IMR-90 (cell line): Measurements from ENCODE around the gene CHAT. TPM values are rescaled to one million over a fixed set of nuclear protein-coding genes. Genes with fewer than 3 reads are reported as not detected.

Experiments
- ATAC-seq: fragments of 200-7000 bp; cut with Tn5 transposase; 2 replicates; pipeline ENCODE4 v1.9.1; 2020; ENCODE audit warnings: low read depth, mild to moderate bottlenecking, moderate library complexity
- BruUV-seq: library from RNA; stranded (reverse); fragments of 400-500 nt; replicated peaks from 2 replicates; lab custom pipeline; 2021; lab: Mats Ljungman, UMichigan
- CTCF ChIA-PET: fragments of 300-600 bp; formaldehyde crosslinking; extraction: SDS; loops from one replicate; lab custom pipeline; 2021; ENCODE audit warnings: antibody characterized with exemption; lab: Yijun Ruan, JAX
- POLR2A ChIA-PET: fragments of 300-600 bp; sonication (Branson Sonifier 250); formaldehyde crosslinking; loops from one replicate; lab custom pipeline; 2022; ENCODE audit warnings: antibody characterized with exemption; ENCODE audit not compliant: unreplicated experiment; lab: Charles Lee
- DNase-seq: peaks from one replicate; pipeline ENCODE4 v3.0.0; 2013
- H2AFZ ChIP-seq: replicated peaks from 2 replicates; pipeline ENCODE3; 2013; ENCODE audit warnings: low read length, mild to moderate bottlenecking; ENCODE audit not compliant: poor library complexity
- H2AK5ac ChIP-seq: 2 replicates; pipeline ENCODE4 v1.6.1; 2013; ENCODE audit warnings: low read depth, low read length, inconsistent platforms
- H2AK9ac ChIP-seq: replicated peaks from 2 replicates; pipeline ENCODE3; 2013; ENCODE audit warnings: mild to moderate bottlenecking, low read depth, low read length, moderate library complexity; ENCODE audit not compliant: poor library complexity
- H2BK120ac ChIP-seq: 2 replicates; pipeline ENCODE4 v1.6.1; 2013; ENCODE audit warnings: low read depth, low read length, inconsistent platforms
- H2BK15ac ChIP-seq: 3 replicates; pipeline ENCODE4 v1.6.1; 2013; ENCODE audit warnings: low read depth, low read length, inconsistent platforms
- H2BK20ac ChIP-seq: 2 replicates; pipeline ENCODE4 v1.6.1; 2013; ENCODE audit warnings: low read depth, mild to moderate bottlenecking, inconsistent platforms, low read length, moderate library complexity
- H2BK5ac ChIP-seq: 2 replicates; pipeline ENCODE4 v1.6.1; 2013; ENCODE audit warnings: mild to moderate bottlenecking, low read depth, low read length, inconsistent platforms; ENCODE audit not compliant: poor library complexity, severe bottlenecking
- H3K14ac ChIP-seq: replicated peaks from 2 replicates; pipeline ENCODE4 v1.6.1; 2013; ENCODE audit warnings: low read depth, low read length, inconsistent platforms
- H3K18ac ChIP-seq: 2 replicates; pipeline ENCODE4 v1.6.1; 2013; ENCODE audit warnings: low read depth, low read length, control low read depth
- H3K23ac ChIP-seq: 2 replicates; pipeline ENCODE4 v1.6.1; 2013; ENCODE audit warnings: low read depth, low read length, inconsistent platforms
- H3K27ac ChIP-seq: 2 replicates; pipeline ENCODE4 v1.5.1; 2013; ENCODE audit warnings: mild to moderate bottlenecking, control low read depth, low read length; ENCODE audit not compliant: insufficient read depth
- H3K27me3 ChIP-seq: 2 replicates; pipeline ENCODE4 v1.6.1; 2013; ENCODE audit warnings: low read length; ENCODE audit not compliant: control insufficient read depth, insufficient read depth
- H3K36me3 ChIP-seq: 2 replicates; pipeline ENCODE4 v1.6.1; 2013; ENCODE audit warnings: low read length, mixed read lengths; ENCODE audit not compliant: control insufficient read depth, insufficient read depth
- H3K4ac ChIP-seq: 2 replicates; pipeline ENCODE4 v1.6.1; 2013; ENCODE audit warnings: low read depth, low read length, inconsistent platforms
- H3K4me1 ChIP-seq: 2 replicates; pipeline ENCODE4 v1.6.1; 2013; ENCODE audit warnings: low read length, mixed read lengths; ENCODE audit not compliant: control insufficient read depth, insufficient read depth
- H3K4me2 ChIP-seq: 2 replicates; pipeline ENCODE4 v1.6.1; 2013; ENCODE audit warnings: low read depth, mild to moderate bottlenecking, control low read depth, low read length, moderate library complexity
- H3K4me3 ChIP-seq: 2 replicates; pipeline ENCODE4 v1.5.1; 2013; ENCODE audit warnings: low read depth, mild to moderate bottlenecking, control low read depth, low read length, moderate library complexity; ENCODE audit not compliant: insufficient read depth
- H3K56ac ChIP-seq: 2 replicates; pipeline ENCODE4 v1.6.1; 2013; ENCODE audit warnings: low read length, inconsistent platforms; ENCODE audit not compliant: insufficient read depth; ENCODE audit errors: extremely low read depth
- H3K79me1 ChIP-seq, 2 experiments: 2 replicates each; pipeline ENCODE4 v1.6.1; 2013; ENCODE audit warnings: low read length in 2 of 2, inconsistent platforms in 1 of 2, low read depth in 1 of 2
- H3K9ac ChIP-seq: 2 replicates; pipeline ENCODE4 v1.6.1; 2013; ENCODE audit warnings: low read depth, low read length, control low read depth
- H3K9me1 ChIP-seq: 2 replicates; pipeline ENCODE4 v1.6.1; 2013; ENCODE audit warnings: low read length, inconsistent platforms; ENCODE audit not compliant: insufficient read depth
- H3K9me3 ChIP-seq: 2 replicates; pipeline ENCODE4 v1.6.1; 2013; ENCODE audit warnings: low read length; ENCODE audit not compliant: control insufficient read depth, insufficient read depth
- H4K20me1 ChIP-seq: 2 replicates; pipeline ENCODE4 v1.6.1; 2013; ENCODE audit warnings: low read length, inconsistent platforms; ENCODE audit not compliant: insufficient read depth
- H4K5ac ChIP-seq: 2 replicates; pipeline ENCODE4 v1.6.1; 2013; ENCODE audit warnings: mild to moderate bottlenecking, low read depth, low read length, control low read depth
- H4K8ac ChIP-seq, 2 experiments: 2 replicates each; pipeline ENCODE4 v1.6.1; 2013; ENCODE audit warnings: low read depth in 2 of 2, low read length in 2 of 2, control low read depth in 1 of 2, inconsistent platforms in 1 of 2
- H4K91ac ChIP-seq: 2 replicates; pipeline ENCODE4 v1.6.1; 2013; ENCODE audit warnings: low read depth, low read length, inconsistent platforms; ENCODE audit not compliant: insufficient read depth
- BHLHE40 ChIP-seq: fragments of 150-350 bp; IDR thresholded peaks from 2 replicates; pipeline ENCODE4 v1.6.1; 2016; ENCODE audit warnings: mild to moderate bottlenecking, low read depth, low read length
- CEBPB ChIP-seq: IDR thresholded peaks from 2 replicates; pipeline ENCODE4 v1.6.1; 2012; ENCODE audit warnings: low read depth, low read length, improper control_type of control experiment
- CHD1 ChIP-seq: IDR thresholded peaks from 2 replicates; pipeline ENCODE4 v1.6.1; 2012; ENCODE audit warnings: low read depth, low read length, improper control_type of control experiment
- CTCF ChIP-seq: conservative IDR thresholded peaks from 2 replicates; pipeline ENCODE4 v1.5.1; 2012; ENCODE audit warnings: mild to moderate bottlenecking, low read depth, low read length, improper control_type of control experiment
- ELK1 ChIP-seq: fragments of 150-350 bp; IDR thresholded peaks from 2 replicates; pipeline ENCODE4 v1.6.1; 2016; ENCODE audit warnings: low read depth, mild to moderate bottlenecking, low read length, moderate library complexity, borderline replicate concordance
- FOS ChIP-seq: fragments of 150-350 bp; IDR thresholded peaks from 2 replicates; pipeline ENCODE4 v1.6.1; 2016; ENCODE audit warnings: low read depth, low read length
- MAFK ChIP-seq: IDR thresholded peaks from 2 replicates; pipeline ENCODE4 v1.6.1; 2012; ENCODE audit warnings: low read depth, low read length, improper control_type of control experiment
- MAZ ChIP-seq: IDR thresholded peaks from 2 replicates; pipeline ENCODE4 v1.6.1; 2012; ENCODE audit warnings: low read depth, mild to moderate bottlenecking, low read length, improper control_type of control experiment, moderate library complexity, borderline replicate concordance
- MXI1 ChIP-seq: IDR thresholded peaks from 2 replicates; pipeline ENCODE4 v1.6.1; 2012; ENCODE audit warnings: low read depth, mild to moderate bottlenecking, low read length, moderate library complexity, borderline replicate concordance
- NFE2L2 ChIP-seq: fragments of 150-350 bp; IDR thresholded peaks from 2 replicates; pipeline ENCODE4 v1.6.1; 2016; ENCODE audit warnings: low read depth, mild to moderate bottlenecking, low read length
- POLR2A ChIP-seq: IDR thresholded peaks from 2 replicates; pipeline ENCODE4 v1.6.1; 2012; ENCODE audit warnings: mild to moderate bottlenecking, low read depth, low read length
- RAD21 ChIP-seq: IDR thresholded peaks from 2 replicates; pipeline ENCODE4 v1.6.1; 2012; ENCODE audit warnings: low read length, improper control_type of control experiment
- RCOR1 ChIP-seq: IDR thresholded peaks from 2 replicates; pipeline ENCODE4 v1.6.1; 2012; ENCODE audit warnings: mild to moderate bottlenecking, low read length, improper control_type of control experiment; ENCODE audit not compliant: insufficient replicate concordance
- RFX5 ChIP-seq: IDR thresholded peaks from 2 replicates; pipeline ENCODE4 v1.8.0; 2012; ENCODE audit warnings: low read depth, mild to moderate bottlenecking, low read length, moderate library complexity
- SMC3 ChIP-seq: fragments of 150-350 bp; IDR thresholded peaks from 2 replicates; pipeline ENCODE4 v1.6.1; 2016; ENCODE audit warnings: low read depth, mild to moderate bottlenecking, antibody characterized with exemption, low read length, moderate library complexity
- USF2 ChIP-seq: fragments of 150-350 bp; IDR thresholded peaks from 2 replicates; pipeline ENCODE4 v1.6.1; 2017; ENCODE audit warnings: mild to moderate bottlenecking, antibody characterized with exemption, low read length, low read depth
- WGBS, 2 experiments: methylation state at CpG; one replicate each; pipeline versions ENCODE4 v1.1.5 to v1.1.7; 2013; ENCODE audit warnings: missing lambda C conversion rate in 2 of 2; ENCODE audit not compliant: insufficient read length in 1 of 2; ENCODE audit errors: extremely low coverage in 2 of 2; 5-methylcytosine and 5-hydroxymethylcytosine counted together
- dilution Hi-C: fragments of 300-500 bp; cut with HindIII; formaldehyde crosslinking; loops from one replicate; pipeline ENCODE4 v1.14.3; 2018; ENCODE audit warnings: low sequenced_read_pairs; ENCODE audit not compliant: unreplicated experiment
- in situ Hi-C: fragments of 300-500 bp; cut with MboI; formaldehyde crosslinking; loops from 3 replicates; pipeline ENCODE4 v1.14.3; 2019; ENCODE audit warnings: low sequenced_read_pairs, inconsistent platforms, mixed read lengths
- intact Hi-C: fragments of 100-400 bp; cut with micrococcal nuclease; formaldehyde crosslinking; loops from 2 replicates; pipeline ENCODE4 v1.10.0; 2022
- polyA plus RNA-seq, 3 experiments: library from polyadenylated mRNA; depleted of rRNA; stranded (reverse); fragments of >200 nt; gene quantifications; 2 replicates each; pipeline ENCODE4 v1.2.3, GENCODE V29; 2012; ENCODE audit warnings: low replicate concordance in 1 of 3
- total RNA-seq: library from RNA; depleted of rRNA; stranded (reverse); fragments of >200 nt; gene quantifications from 2 replicates; pipeline ENCODE4 v1.2.3, GENCODE V29; 2012

The CHAT gene
- total and polyA plus RNA-seq, 2 of the 4 experiments (the other 2 are of a cell fraction) = not detected

GRCh38 chr10:49587981-49588380 lies 25.9 kb upstream of the CHAT start:
- ChIA-PET CTCF (no interaction called here), POLR2A (no interaction called here)
- no peak overlapping the region for H2BK5ac ChIP-seq
- no peaks in the 10 kb centered on the region for H3K9me3 ChIP-seq
- ATAC-seq (no peak), DNase-seq (no peak)
- H2BK120ac ChIP-seq = no peak overlapping the region
- dilution Hi-C loops = no loop called here
- H3K4me1 ChIP-seq = no peaks in the 10 kb centered on the region
- H3K27me3 ChIP-seq = peaks cover 10% of the 10 kb centered on the region
- H3K79me1 ChIP-seq = no peaks in the 10 kb centered on the region
- no peak overlapping the region for H2AK9ac ChIP-seq
- H2AK5ac ChIP-seq = no peak overlapping the region
- H4K91ac ChIP-seq = no peak overlapping the region
- H3K4me2 ChIP-seq = no peak overlapping the region
- H4K20me1 ChIP-seq = no peaks in the 10 kb centered on the region
- no peak overlapping the region for H2BK20ac ChIP-seq
- H4K8ac ChIP-seq = no peak overlapping the region
- no peak overlapping the region for H3K9ac ChIP-seq
- no peak overlapping the region for H3K27ac ChIP-seq
- no peak overlapping the region for H2BK15ac ChIP-seq
- TF ChIP-seq MAZ (no peak), NFE2L2 (no peak), CHD1 (no peak), RFX5 (no peak), MXI1 (no peak), RAD21 (no peak), BHLHE40 (no peak), CTCF (no peak), MAFK (no peak), POLR2A (no peak), USF2 (no peak), FOS (no peak), ELK1 (no peak), SMC3 (no peak), CEBPB (no peak), RCOR1 (no peak)
- 43% methylated on average over 1 of the region's 4 CpGs; no CpG with 5 or more reads in 1 of the 2 experiments for WGBS, 2 experiments
- no peak overlapping the region for H3K56ac ChIP-seq
- no peak overlapping the region for H3K4me3 ChIP-seq
- in situ Hi-C loops = no loop called here
- H3K18ac ChIP-seq = no peak overlapping the region
- no peaks in the 10 kb centered on the region for H3K9me1 ChIP-seq
- H3K23ac ChIP-seq = no peak overlapping the region
- H3K14ac ChIP-seq = no peak overlapping the region
- H3K4ac ChIP-seq = no peak overlapping the region
- no peak overlapping the region for H2AFZ ChIP-seq
- H3K36me3 ChIP-seq = no peaks in the 10 kb centered on the region
- intact Hi-C loops = no loop called here
- no peak overlapping the region for H4K5ac ChIP-seq
- no TSS peak for BruUV-seq
